Uterus (tissue), 4 donors: ENCODE data around the gene ASAP2. TPM values are rescaled to one million over a fixed set of nuclear protein-coding genes. Genes with fewer than 3 reads are reported as not detected.
A peak's percentile ranks its signal among the peaks of the same experiment; 100 is the strongest.

Experiments used
- DNase-seq, 2 donors: peaks; one replicate each; pipeline ENCODE4 v3.0.0-alpha.2; 2019 to 2020
- H3K27ac ChIP-seq, 2 donors: fragments of 200-600 bp; sonication (generic); 1 replicate in 1 of 2; 2 replicates in 1 of 2; pipeline ENCODE4 v1.5.1; 2016 to 2018
- H3K27me3 ChIP-seq, 2 donors: fragments of 200-600 bp; sonication (generic); one replicate each; pipeline ENCODE4 v1.5.1; 2018 to 2019; ENCODE audit warnings: control low read depth in 1 of 2
- H3K36me3 ChIP-seq, 2 donors: fragments of 200-600 bp; sonication (generic); one replicate each; pipeline ENCODE4 v1.5.1; 2019; ENCODE audit warnings: control low read depth in 1 of 2
- H3K4me1 ChIP-seq, 2 donors: fragments of 200-600 bp; sonication (generic); one replicate each; pipeline ENCODE4 v1.5.1; 2018 to 2019; ENCODE audit warnings: control low read depth in 1 of 2
- H3K4me3 ChIP-seq, 2 donors: fragments of 200-600 bp; sonication (generic); 1 replicate in 1 of 2; 2 replicates in 1 of 2; pipeline ENCODE4 v1.5.1; 2018 to 2019; ENCODE audit warnings: mild to moderate bottlenecking in 1 of 2
- H3K9me3 ChIP-seq, 2 donors: fragments of 200-600 bp; sonication (generic); one replicate each; pipeline ENCODE4 v1.5.1; 2019; ENCODE audit warnings: control low read depth in 1 of 2
- CTCF ChIP-seq, 4 experiments: fragments of 200-600 bp in 2 of 4; fragments of 450-650 bp in 2 of 4; sonication (generic) in 2 of 4; IDR thresholded peaks; one replicate each; pipeline ENCODE4 v1.5.1; 2016 to 2019; ENCODE audit warnings: antibody characterized with exemption in 4 of 4, mild to moderate bottlenecking in 2 of 4, moderate library complexity in 1 of 4
- POLR2A ChIP-seq, 2 donors: fragments of 450-650 bp; IDR thresholded peaks; one replicate each; pipeline ENCODE4 v1.6.1; 2016; ENCODE audit warnings: antibody characterized with exemption in 2 of 2, mild to moderate bottlenecking in 1 of 2, moderate library complexity in 1 of 2
- intact Hi-C: fragments of 100-400 bp; cut with DNase I; formaldehyde crosslinking; loops from one replicate; pipeline ENCODE4 v1.15.1; 2023; ENCODE audit warnings: low total_unique reads
- total RNA-seq, 4 donors: library from RNA; depleted of rRNA in 3 of 4; stranded (reverse); fragments of >200 nt in 3 of 4; gene quantifications; one replicate each; pipeline versions ENCODE4 v1.1.0 to v1.2.4, GENCODE V29; 2014 to 2023
- donor health status: DM: yes; HTN: yes; CAD: no.

ASAP2 gene
- total RNA-seq, 4 donors from 2014 or later, result 24.3 to 55.5 (median 31.3) TPM

- intact Hi-C loops, result no loop called here
- H3K27me3 ChIP-seq, result no peaks in the 10 kb centered on the region
- H3K9me3 ChIP-seq, result no peaks in the 10 kb centered on the region
- H3K4me3 ChIP-seq, result no peak overlapping the region
- no peak overlapping the region for H3K27ac ChIP-seq
- no peaks in the 10 kb centered on the region for H3K36me3 ChIP-seq
- DNase-seq, result no peak
- no peaks in the 10 kb centered on the region for H3K4me1 ChIP-seq
- TF ChIP-seq POLR2A (IDR thresholded peaks at IDR 0.05), result no peak
- no peak for TF ChIP-seq CTCF (IDR thresholded peaks at IDR 0.05)
Observed at GRCh38 chr2:9420495-9420894, 213.9 kb downstream of the ASAP2 start.

GRCh38 chr2:9422321-9423099 is 215.9 kb downstream of the ASAP2 start:
- DNase-seq, result peak; percentile 37 to 44
- H3K36me3 ChIP-seq, result no peaks in the 10 kb centered on the region
- no peak for TF ChIP-seq CTCF (IDR thresholded peaks at IDR 0.05)
- TF ChIP-seq POLR2A (IDR thresholded peaks at IDR 0.05), result no peak
- peak overlapping the region; percentile 90 to 98 for H3K27ac ChIP-seq
- no peaks in the 10 kb centered on the region for H3K9me3 ChIP-seq
- H3K4me1 ChIP-seq, result no peaks in the 10 kb centered on the region
- H3K4me3 ChIP-seq, result peak overlapping the region; percentile 87 to 88
- H3K27me3 ChIP-seq, result no peaks in the 10 kb centered on the region
- intact Hi-C loops, result no loop called here

- Histone ChIP-seq H3K4me3 (peak within 1 kb of the TSS; percentile 87 to 88), H3K27ac (peak within 1 kb of the TSS; percentile 90 to 98), H3K9me3 (no peaks in the 10 kb centered on the region), H3K4me1 (no peaks in the 10 kb centered on the region), H3K36me3 (no peaks in the 10 kb centered on the region), H3K27me3 (no peaks in the 10 kb centered on the region)
- DNase-seq, result peak; percentile 97 to 98
- intact Hi-C loops, result no loop called here
- TF ChIP-seq POLR2A (IDR thresholded peaks at IDR 0.05) (peak; percentile 46 to 89), CTCF (IDR thresholded peaks at IDR 0.05) (peak in 3 of 4 experiments; percentile 36 to 56 (median 41))
Observed at GRCh38 chr2:9423100-9423921, 216.7 kb downstream of the ASAP2 start, which contains the start of the genes CPSF3 and ITGB1BP1. CPSF3 (plus strand) TSS chr2:9423654; CDS start chr2:9423774, 120 bp downstream. ITGB1BP1 (minus strand) TSS chr2:9423528; CDS start chr2:9418697, 4,831 bp downstream.

- no peaks in the 10 kb centered on the region for H3K4me1 ChIP-seq
- no peak for DNase-seq
- H3K27ac ChIP-seq, result peak overlapping the region; percentile 90 to 98
- H3K27me3 ChIP-seq, result no peaks in the 10 kb centered on the region
- peak overlapping the region; percentile 87 to 88 for H3K4me3 ChIP-seq
- intact Hi-C loops, result no loop called here
- H3K9me3 ChIP-seq, result no peaks in the 10 kb centered on the region
- TF ChIP-seq CTCF (IDR thresholded peaks at IDR 0.05) (no peak), POLR2A (IDR thresholded peaks at IDR 0.05) (no peak)
- H3K36me3 ChIP-seq, result no peaks in the 10 kb centered on the region
Observed at GRCh38 chr2:9423922-9424272, 217.3 kb downstream of the ASAP2 start.
